Kidney glomerular epithelial cell (primary cell): ENCODE measurements around the gene MOAP1.
"Not testable (repeated sequence)": the region's sequence is repeated elsewhere in the genome, so short reads cannot be mapped to it uniquely, and the experiment has no call there.

Experiments used
- DNase-seq: peaks from one replicate; lab custom pipeline; 2025; lab: John Stamatoyannopoulos, UW

MOAP1 gene

GRCh38 chr14:93184391-93185348 lies at the start of gene MOAP1, which contains the start of gene LYSET:
MOAP1 (minus strand) TSS chr14:93184897; CDS start chr14:93184242, 655 bp downstream.
LYSET (plus strand) TSS chr14:93185317; CDS start chr14:93185406, 89 bp downstream.
- DNase-seq, result peak; percentile 51

GRCh38 chr14:93233078-93233477 lies 48.4 kb upstream of the MOAP1 start:
- not testable (repeated sequence) for DNase-seq

GRCh38 chr14:93232159-93232558 lies 47.5 kb upstream of the MOAP1 start:
- DNase-seq, result no peak

- no peak for DNase-seq
These were observed 46.7 kb upstream of the MOAP1 start for GRCh38 chr14:93231129-93231979.

- DNase-seq, result no peak
These were observed 45.8 kb upstream of the MOAP1 start for GRCh38 chr14:93230539-93230938.

GRCh38 chr14:93228550-93228949 lies 43.9 kb upstream of the MOAP1 start:
- no peak for DNase-seq

GRCh38 chr14:93223565-93223964 lies 38.9 kb upstream of the MOAP1 start:
- DNase-seq, result no peak

GRCh38 chr14:93220509-93220908 lies 35.8 kb upstream of the MOAP1 start:
- no peak for DNase-seq

- peak; percentile 53 for DNase-seq
These were observed 34.5 kb upstream of the MOAP1 start for GRCh38 chr14:93219103-93219726.

GRCh38 chr14:93214598-93214997 lies 29.9 kb upstream of the MOAP1 start:
- no peak for DNase-seq

GRCh38 chr14:93212432-93212831 lies 27.7 kb upstream of the MOAP1 start:
- no peak for DNase-seq

GRCh38 chr14:93207468-93208308 lies 23.0 kb upstream of the MOAP1 start:
- DNase-seq, result peak; percentile 48

GRCh38 chr14:93206793-93207467 lies 22.2 kb upstream of the MOAP1 start, which contains the start of the genes GON7 and UBR7:
GON7 (minus strand) TSS chr14:93207065; CDS start chr14:93207037, 28 bp downstream.
UBR7 (plus strand) TSS chr14:93207256; CDS start chr14:93207292, 36 bp downstream.
- DNase-seq, result peak; percentile 94

GRCh38 chr14:93201155-93201704 lies 16.5 kb upstream of the MOAP1 start:
- no peak for DNase-seq

- DNase-seq, result no peak
These were observed 15.9 kb upstream of the MOAP1 start for GRCh38 chr14:93200553-93200952.

- no peak for DNase-seq
These were observed 14.3 kb upstream of the MOAP1 start for GRCh38 chr14:93199031-93199430.

GRCh38 chr14:93195316-93195999 lies 10.8 kb upstream of the MOAP1 start:
- DNase-seq, result no peak

GRCh38 chr14:93186956-93187355 lies 2.3 kb upstream of the MOAP1 start:
- DNase-seq, result no peak

GRCh38 chr14:93186466-93186865 lies 1.8 kb upstream of the MOAP1 start:
- no peak for DNase-seq

- no peak for DNase-seq
These were observed 638 bp upstream of the MOAP1 start for GRCh38 chr14:93185349-93185720.
